ENCODE measurements around the gene MYBBP1A.

DNA sequence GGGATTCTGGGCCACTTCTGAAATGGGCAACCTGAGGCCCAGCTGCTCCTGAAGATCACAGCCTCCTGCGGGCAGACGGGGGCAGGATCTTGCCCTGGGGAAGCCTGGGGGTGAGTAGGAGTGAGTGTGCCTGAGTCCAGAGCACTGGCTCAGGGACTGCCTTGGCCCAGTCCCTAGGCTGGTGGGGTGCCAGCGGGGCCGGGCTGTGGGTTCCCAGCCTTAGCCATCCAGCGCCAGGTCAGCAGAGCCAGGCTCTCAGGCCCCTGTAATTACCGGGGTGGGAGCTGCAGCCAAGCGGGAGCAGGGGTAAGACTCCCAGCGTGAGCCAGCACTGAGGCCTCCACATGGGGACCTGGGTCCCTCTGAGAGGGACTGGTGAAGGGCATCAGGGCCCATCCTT, 48.3 kb downstream of the MYBBP1A start:
- no peak for TF ChIP-seq RXRA (IDR thresholded peaks at IDR 0.05)
- TF ChIP-seq, protein P1, sequence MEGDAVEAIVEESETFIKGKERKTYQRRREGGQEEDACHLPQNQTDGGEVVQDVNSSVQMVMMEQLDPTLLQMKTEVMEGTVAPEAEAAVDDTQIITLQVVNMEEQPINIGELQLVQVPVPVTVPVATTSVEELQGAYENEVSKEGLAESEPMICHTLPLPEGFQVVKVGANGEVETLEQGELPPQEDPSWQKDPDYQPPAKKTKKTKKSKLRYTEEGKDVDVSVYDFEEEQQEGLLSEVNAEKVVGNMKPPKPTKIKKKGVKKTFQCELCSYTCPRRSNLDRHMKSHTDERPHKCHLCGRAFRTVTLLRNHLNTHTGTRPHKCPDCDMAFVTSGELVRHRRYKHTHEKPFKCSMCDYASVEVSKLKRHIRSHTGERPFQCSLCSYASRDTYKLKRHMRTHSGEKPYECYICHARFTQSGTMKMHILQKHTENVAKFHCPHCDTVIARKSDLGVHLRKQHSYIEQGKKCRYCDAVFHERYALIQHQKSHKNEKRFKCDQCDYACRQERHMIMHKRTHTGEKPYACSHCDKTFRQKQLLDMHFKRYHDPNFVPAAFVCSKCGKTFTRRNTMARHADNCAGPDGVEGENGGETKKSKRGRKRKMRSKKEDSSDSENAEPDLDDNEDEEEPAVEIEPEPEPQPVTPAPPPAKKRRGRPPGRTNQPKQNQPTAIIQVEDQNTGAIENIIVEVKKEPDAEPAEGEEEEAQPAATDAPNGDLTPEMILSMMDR (IDR thresholded peaks at IDR 0.05; ENCODE audit: low read depth, low read length, missing input control): no peak
- no peak for TF ChIP-seq SP1 (IDR thresholded peaks at IDR 0.05)
- TF ChIP-seq JUND (IDR thresholded peaks at IDR 0.05): no peak

Measured in liver (tissue), 3 donors.